HG03025 (cell line): Measurements from ENCODE around the gene STAT4.

ENCODE experiments used
- ATAC-seq: cut with Tn5 transposase; IDR thresholded peaks from one replicate; pipeline ENCODE4 v1.9.1; 2021; ENCODE audit warnings: mild to moderate bottlenecking, moderate library complexity; ENCODE audit not compliant: unreplicated experiment, low FRiP score

Gene STAT4

GRCh38 chr2:191049728-191050639 lies 100.8 kb downstream of the STAT4 start:
- peak; percentile 64 for ATAC-seq

DNA sequence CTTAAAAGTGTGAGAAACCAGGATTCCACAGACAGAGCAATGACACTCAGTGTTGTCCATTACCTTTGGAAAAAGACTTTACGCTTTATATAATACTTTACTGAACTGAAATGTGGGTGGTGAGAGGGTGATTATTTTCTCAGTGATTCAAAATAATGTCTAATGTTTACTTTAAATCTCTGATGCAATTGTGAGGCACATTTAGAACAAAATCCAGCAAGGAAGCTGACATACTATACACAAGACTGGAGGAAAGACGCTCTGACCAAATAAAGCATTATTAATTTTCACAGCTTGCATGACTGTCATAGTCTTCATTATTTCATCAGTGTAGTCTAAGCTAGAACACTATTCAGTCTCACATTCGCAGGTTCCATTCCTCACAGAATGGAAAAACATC lies 102.7 kb downstream of the STAT4 start:
- no peak for ATAC-seq

- no peak for ATAC-seq
These were observed 105.7 kb downstream of the STAT4 start for GRCh38 chr2:191045141-191045540.

GRCh38 chr2:191043438-191043837 lies 107.4 kb downstream of the STAT4 start:
- ATAC-seq = no peak

DNA sequence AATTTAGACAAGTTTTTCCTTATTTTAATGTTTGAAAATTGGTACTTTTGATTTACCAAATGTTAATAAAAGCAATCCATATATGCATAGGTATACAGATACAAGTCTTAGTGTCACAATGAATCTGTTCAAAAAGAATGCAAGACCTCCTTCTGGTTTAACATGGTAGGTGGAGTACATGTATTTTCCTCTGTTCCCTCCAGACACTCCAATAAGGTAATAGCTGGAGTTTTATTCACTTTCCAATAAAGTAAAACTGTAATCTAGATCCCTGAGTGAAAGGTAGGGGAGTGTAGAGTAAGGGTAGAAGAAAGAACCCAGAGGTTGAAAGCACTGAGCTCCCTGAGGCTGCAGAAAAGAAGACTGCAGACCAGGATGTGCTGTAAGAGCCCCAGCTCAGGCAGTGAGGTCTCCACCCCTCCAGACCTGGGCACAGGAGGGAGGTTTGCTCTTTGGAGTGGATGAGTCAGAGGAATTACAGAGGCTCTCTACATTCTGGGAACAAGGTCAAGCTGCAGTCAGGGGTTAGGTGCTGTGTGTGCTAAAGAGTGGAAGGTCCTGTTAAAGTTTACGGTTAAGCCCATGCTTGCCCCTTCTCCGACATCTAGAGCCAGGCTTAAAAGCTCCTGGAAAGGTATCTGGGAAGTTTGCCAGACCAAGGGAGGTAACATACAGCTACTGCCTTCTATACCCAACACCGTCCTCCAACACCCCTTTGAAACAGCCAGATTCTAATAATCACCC lies 109.2 kb downstream of the STAT4 start:
- no peak for ATAC-seq

DNA sequence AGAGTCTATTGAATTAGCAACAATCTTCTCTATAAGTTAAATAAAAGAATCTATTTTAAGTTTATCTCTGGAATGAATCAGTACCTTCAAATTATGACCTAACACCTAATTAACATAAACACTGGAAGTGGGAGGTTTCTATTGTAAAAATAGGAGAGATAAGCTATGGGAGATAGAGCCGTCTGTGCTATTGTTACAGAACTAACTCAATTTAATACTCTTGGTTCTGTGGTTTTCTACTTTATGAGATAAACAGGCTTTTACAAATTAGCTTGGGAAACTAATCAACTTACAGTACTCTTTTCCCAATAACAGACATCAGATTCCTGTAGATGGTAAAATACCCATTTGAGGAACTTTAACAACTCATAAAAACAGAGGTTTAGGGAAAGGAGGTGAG lies 111.2 kb downstream of the STAT4 start:
- no peak for ATAC-seq

DNA sequence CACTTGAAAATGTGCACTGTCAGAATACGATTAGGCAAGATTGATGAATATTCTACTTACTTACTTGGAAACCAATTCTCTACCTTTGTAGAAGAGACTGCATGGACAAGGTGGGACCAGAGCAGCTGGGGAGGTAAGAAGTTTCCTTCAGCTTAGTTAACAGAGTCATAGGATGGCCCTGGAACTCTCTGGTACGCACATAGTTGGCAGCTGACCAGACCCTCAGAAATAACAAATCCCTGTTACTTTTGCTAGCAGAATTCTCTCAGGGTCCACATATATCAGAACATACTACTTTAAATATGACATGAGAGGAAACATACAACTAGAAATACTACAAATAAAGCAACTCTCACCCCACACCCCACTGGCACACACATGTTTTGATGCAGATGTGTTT lies 112.1 kb downstream of the STAT4 start:
- ATAC-seq = no peak

GRCh38 chr2:191038241-191038725 lies 112.5 kb downstream of the STAT4 start:
- ATAC-seq = no peak

- ATAC-seq = no peak
These were observed 113.4 kb downstream of the STAT4 start for GRCh38 chr2:191037351-191037750.

GRCh38 chr2:191036363-191036762 lies 114.4 kb downstream of the STAT4 start:
- ATAC-seq = no peak

DNA sequence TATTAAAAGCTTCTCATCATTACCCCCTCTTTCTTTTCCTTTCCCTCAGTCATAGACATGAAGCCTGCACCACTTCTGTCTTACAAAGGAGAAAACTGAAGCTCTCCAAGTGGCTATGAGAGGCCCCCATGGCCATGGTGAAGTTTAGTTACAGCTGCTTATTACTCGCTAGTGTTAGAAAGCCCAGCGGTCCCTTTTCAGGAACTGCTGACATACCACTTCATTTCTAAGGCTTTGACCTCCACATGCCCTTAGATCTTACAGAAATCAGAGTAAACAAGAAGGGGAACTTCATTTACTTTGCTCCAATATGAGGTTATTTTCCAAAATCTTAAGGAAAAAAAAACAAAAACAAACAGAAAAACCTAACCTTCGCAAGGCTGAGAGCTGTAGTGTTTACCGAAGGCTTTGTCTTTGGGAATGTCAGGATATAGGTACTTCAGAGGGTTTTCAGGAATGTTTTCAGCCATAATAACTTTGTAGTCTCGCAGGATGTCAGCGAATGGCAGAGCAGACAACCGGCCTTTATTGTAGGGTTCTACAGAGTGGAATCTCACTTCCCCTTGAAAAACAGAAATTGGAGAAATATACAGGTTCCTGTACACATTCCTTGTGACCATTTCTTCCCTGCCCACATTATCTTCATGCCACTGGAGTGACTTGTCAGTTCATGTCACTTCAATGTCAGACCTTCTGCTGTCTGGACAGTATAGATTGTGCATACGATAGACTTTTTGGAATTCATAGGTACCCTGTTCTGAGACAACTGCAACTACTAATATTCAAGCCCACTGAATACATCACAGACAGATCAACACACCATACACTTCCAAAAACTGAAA lies 118.0 kb downstream of the STAT4 start:
- ATAC-seq = no peak

GRCh38 chr2:191031256-191031655 lies 119.5 kb downstream of the STAT4 start:
- ATAC-seq = no peak

GRCh38 chr2:191030521-191031154 lies 120.2 kb downstream of the STAT4 start:
- peak; percentile 71 for ATAC-seq

- ATAC-seq = no peak
These were observed 121.4 kb downstream of the STAT4 start for GRCh38 chr2:191029280-191029950.

- no peak for ATAC-seq
These were observed 124.4 kb downstream of the STAT4 start for GRCh38 chr2:191026377-191026776.

- ATAC-seq = no peak
These were observed 125.7 kb downstream of the STAT4 start for GRCh38 chr2:191025135-191025534.

DNA sequence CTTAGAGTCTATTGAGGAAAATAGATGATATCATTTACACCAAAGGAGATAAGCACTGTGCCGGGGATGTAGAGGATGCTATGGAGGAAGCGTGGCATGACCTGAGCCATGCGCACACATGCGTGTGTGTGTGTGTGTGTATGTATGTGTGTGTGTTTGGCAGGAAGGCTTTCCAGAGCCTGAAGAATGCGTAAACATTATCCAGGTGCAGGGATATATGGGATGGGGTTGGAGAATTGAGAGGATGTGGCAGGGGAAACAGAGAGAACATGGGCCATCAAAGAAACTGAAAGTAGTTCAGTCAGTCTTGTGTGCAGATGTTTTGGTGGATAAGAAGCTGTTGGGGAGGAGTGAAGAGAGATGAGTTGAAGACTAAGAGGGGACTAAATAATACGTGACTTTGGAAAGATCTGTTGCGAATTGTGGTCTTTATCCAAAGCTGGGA lies 127.5 kb downstream of the STAT4 start:
- ATAC-seq = no peak

GRCh38 chr2:191020742-191021381 lies 129.9 kb downstream of the STAT4 start:
- ATAC-seq = peak; percentile 21

DNA sequence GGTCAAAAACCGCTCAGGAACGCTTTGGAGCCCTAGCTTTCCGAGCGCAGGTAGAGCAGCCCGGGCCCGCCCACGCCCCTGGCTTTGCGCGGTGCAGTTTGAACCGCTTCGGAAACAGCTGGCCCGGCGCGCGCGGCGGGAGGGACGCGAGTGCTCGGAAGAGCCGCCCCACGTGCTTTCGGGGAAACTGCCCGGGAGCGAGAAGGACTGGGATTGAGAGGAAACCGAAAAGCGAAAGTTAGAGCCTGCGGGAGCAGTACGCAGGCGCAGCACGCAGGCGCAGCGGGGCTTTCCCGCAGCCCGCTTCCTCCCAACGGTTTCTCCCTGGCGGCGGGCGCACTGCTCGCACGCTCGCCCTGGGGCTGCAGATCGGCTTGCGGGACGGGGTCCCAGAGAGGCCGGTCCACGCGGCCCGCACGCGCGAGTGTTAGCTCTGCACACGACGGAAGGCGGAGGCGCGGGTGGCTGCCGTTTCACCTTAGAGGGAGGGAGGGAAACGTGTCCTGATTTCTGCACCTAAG lies 130.5 kb downstream of the STAT4 start:
- peak; percentile 79 for ATAC-seq
